Esophagus muscularis mucosa (tissue), 4 donors: ENCODE data around the gene AGAP1. TPM values are rescaled to one million over a fixed set of nuclear protein-coding genes. Genes with fewer than 3 reads are reported as not detected.

Experiments used
- DNase-seq: peaks from one replicate; pipeline ENCODE4 v3.0.0-alpha.2; 2017; ENCODE audit errors: extremely low spot score
- H3K27ac ChIP-seq, 4 donors: fragments of 200-600 bp; sonication (generic); replicated peaks in 1 of 4; 1 replicate in 3 of 4; 2 replicates in 1 of 4; pipeline ENCODE4 v1.5.1; 2016 to 2019; ENCODE audit warnings: mild to moderate bottlenecking in 1 of 4
- H3K27me3 ChIP-seq, 4 donors: fragments of 200-600 bp; sonication (generic); one replicate each; pipeline versions ENCODE4 v1.5.1 to v1.6.0; 2016 to 2019
- H3K36me3 ChIP-seq, 4 donors: fragments of 200-600 bp; sonication (generic); one replicate each; pipeline ENCODE4 v1.5.1; 2016 to 2019
- H3K4me1 ChIP-seq, 4 donors: fragments of 200-600 bp; sonication (generic); one replicate each; pipeline ENCODE4 v1.5.1; 2016 to 2019
- H3K4me3 ChIP-seq, 4 donors: fragments of 200-600 bp; sonication (generic); 1 replicate in 2 of 4; 2 replicates in 2 of 4; pipeline ENCODE4 v1.5.1; 2016 to 2019; ENCODE audit warnings: mild to moderate bottlenecking in 4 of 4, moderate library complexity in 1 of 4
- H3K9me3 ChIP-seq, 4 donors: fragments of 200-600 bp; sonication (generic); 1 replicate in 3 of 4; 2 replicates in 1 of 4; pipeline ENCODE4 v1.5.1; 2016 to 2019
- EP300 ChIP-seq: sonication (generic); formaldehyde crosslinking; IDR thresholded peaks from one replicate; pipeline ENCODE4 v1.6.1; 2017; ENCODE audit warnings: antibody characterized with exemption
- POLR2A ChIP-seq: fragments of 450-650 bp; IDR thresholded peaks from one replicate; pipeline ENCODE4 v1.6.1; 2017; ENCODE audit warnings: antibody characterized with exemption, moderate library complexity, mild to moderate bottlenecking, low read depth
- POLR2AphosphoS5 ChIP-seq, 2 donors: sonication (generic); formaldehyde crosslinking; IDR thresholded peaks; one replicate each; pipeline ENCODE4 v1.6.1; 2017; ENCODE audit warnings: antibody characterized with exemption in 2 of 2
- WGBS: methylation state at CpG from one replicate; pipeline ENCODE4 v1.1.5; 2018; 5-methylcytosine and 5-hydroxymethylcytosine counted together
- intact Hi-C: fragments of 100-400 bp; cut with DNase I; formaldehyde crosslinking; loops from one replicate; pipeline ENCODE4 v1.15.1; 2023
- total RNA-seq, 4 donors: library from RNA; depleted of rRNA; stranded (reverse); fragments of >200 nt; gene quantifications; one replicate each; pipeline versions ENCODE4 v1.1.0 to v1.2.1, GENCODE V29; 2016
- TF ChIP-seq, protein P1 (sequence below), 3 experiments: fragments of 200-600 bp in 2 of 3; fragments of 450-650 bp in 1 of 3; sonication (generic) in 2 of 3; IDR thresholded peaks; one replicate each; pipeline ENCODE4 v1.5.1; 2017 to 2019; ENCODE audit warnings: antibody characterized with exemption in 3 of 3, mild to moderate bottlenecking in 2 of 3, moderate library complexity in 1 of 3

AGAP1 gene
- total RNA-seq, 4 donors from 2014 or later = 37.9 to 62.4 (median 47.2) TPM

- Histone ChIP-seq H3K36me3 (no peaks in the 10 kb centered on the region), H3K4me3 (no peak overlapping the region), H3K4me1 (peaks cover 8 to 60% (median 47%) of the 10 kb centered on the region in 4 donors), H3K27ac (no peak overlapping the region), H3K9me3 (no peaks in the 10 kb centered on the region), H3K27me3 (no peaks in the 10 kb centered on the region)
- WGBS = 72% methylated on average over 4 of the region's 4 CpGs
- intact Hi-C loops = no loop called here
- DNase-seq = no peak
- TF ChIP-seq, protein P1, sequence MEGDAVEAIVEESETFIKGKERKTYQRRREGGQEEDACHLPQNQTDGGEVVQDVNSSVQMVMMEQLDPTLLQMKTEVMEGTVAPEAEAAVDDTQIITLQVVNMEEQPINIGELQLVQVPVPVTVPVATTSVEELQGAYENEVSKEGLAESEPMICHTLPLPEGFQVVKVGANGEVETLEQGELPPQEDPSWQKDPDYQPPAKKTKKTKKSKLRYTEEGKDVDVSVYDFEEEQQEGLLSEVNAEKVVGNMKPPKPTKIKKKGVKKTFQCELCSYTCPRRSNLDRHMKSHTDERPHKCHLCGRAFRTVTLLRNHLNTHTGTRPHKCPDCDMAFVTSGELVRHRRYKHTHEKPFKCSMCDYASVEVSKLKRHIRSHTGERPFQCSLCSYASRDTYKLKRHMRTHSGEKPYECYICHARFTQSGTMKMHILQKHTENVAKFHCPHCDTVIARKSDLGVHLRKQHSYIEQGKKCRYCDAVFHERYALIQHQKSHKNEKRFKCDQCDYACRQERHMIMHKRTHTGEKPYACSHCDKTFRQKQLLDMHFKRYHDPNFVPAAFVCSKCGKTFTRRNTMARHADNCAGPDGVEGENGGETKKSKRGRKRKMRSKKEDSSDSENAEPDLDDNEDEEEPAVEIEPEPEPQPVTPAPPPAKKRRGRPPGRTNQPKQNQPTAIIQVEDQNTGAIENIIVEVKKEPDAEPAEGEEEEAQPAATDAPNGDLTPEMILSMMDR (IDR thresholded peaks at IDR 0.05) = no peak
- no peak for TF ChIP-seq POLR2AphosphoS5 (IDR thresholded peaks at IDR 0.05)
- TF ChIP-seq EP300 = no peak
- TF ChIP-seq POLR2A = no peak
Measured at GRCh38 chr2:235729557-235729947, 235.7 kb downstream of the AGAP1 start.

DNA sequence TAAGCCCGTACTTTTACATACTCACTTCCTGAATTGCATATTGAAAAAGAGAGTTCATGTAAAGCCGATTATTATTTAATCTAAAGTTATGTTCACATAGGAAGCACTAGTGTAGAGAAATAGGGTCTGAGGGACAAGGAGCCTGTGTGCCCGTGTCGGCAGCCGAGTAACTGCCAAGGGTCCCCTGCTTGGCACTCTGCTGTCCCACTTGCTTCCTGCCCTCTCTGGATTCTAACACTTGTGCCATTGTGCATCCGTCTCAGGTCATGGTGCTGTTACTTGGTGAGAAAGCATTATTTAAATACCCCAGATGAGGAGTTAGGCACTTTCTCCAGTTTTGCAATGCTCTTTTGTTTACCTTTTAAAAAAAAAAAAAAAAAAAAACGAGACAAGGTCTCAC, 236.3 kb downstream of the AGAP1 start:
- 86% methylated on average over 7 of the region's 7 CpGs for WGBS
- Histone ChIP-seq H3K4me1 (peaks cover 2 to 55% (median 42%) of the 10 kb centered on the region in 4 donors), H3K27me3 (no peaks in the 10 kb centered on the region), H3K27ac (no peak overlapping the region), H3K9me3 (no peaks in the 10 kb centered on the region), H3K4me3 (no peak overlapping the region), H3K36me3 (peaks cover 0 to 1% (median 0%) of the 10 kb centered on the region in 4 donors)
- TF ChIP-seq, protein P1 (IDR thresholded peaks at IDR 0.05) = no peak
- TF ChIP-seq POLR2A (no peak), POLR2AphosphoS5 (IDR thresholded peaks at IDR 0.05) (no peak), EP300 (no peak)
- no peak for DNase-seq
- intact Hi-C loops = no loop called here

GRCh38 chr2:235733761-235734160, 239.9 kb downstream of the AGAP1 start:
- Histone ChIP-seq H3K4me1 (peaks cover 0 to 21% (median 14%) of the 10 kb centered on the region in 4 donors), H3K27me3 (no peaks in the 10 kb centered on the region), H3K4me3 (no peak overlapping the region), H3K9me3 (no peaks in the 10 kb centered on the region), H3K36me3 (peaks cover 0 to 7% (median 2%) of the 10 kb centered on the region in 4 donors), H3K27ac (peak overlapping the region; percentile 22 to 66 (median 53))
- no peak for DNase-seq
- intact Hi-C loops = no loop called here
- TF ChIP-seq EP300 = no peak
- no peak for TF ChIP-seq POLR2AphosphoS5 (IDR thresholded peaks at IDR 0.05)
- TF ChIP-seq POLR2A = no peak
- TF ChIP-seq, protein P1 (IDR thresholded peaks at IDR 0.05) = no peak
- WGBS = 79% methylated on average over 3 of the region's 3 CpGs

- intact Hi-C loops = no loop called here
- Histone ChIP-seq H3K27me3 (no peaks in the 10 kb centered on the region), H3K4me1 (peaks cover 0 to 17% (median 10%) of the 10 kb centered on the region in 4 donors), H3K4me3 (no peak overlapping the region), H3K36me3 (peaks cover 0 to 7% (median 2%) of the 10 kb centered on the region in 4 donors), H3K27ac (peak overlapping the region; percentile 9 to 66 (median 53)), H3K9me3 (no peaks in the 10 kb centered on the region)
- TF ChIP-seq POLR2A = no peak
- TF ChIP-seq, protein P1 (IDR thresholded peaks at IDR 0.05) = no peak
- TF ChIP-seq EP300 = no peak
- TF ChIP-seq POLR2AphosphoS5 (IDR thresholded peaks at IDR 0.05) = no peak
- DNase-seq = no peak
- WGBS = 81% methylated on average over 7 of the region's 7 CpGs
Measured at GRCh38 chr2:235734168-235734567, 240.3 kb downstream of the AGAP1 start.

- intact Hi-C loops = no loop called here
- H3K4me1 ChIP-seq = peaks cover 0 to 11% (median 6%) of the 10 kb centered on the region in 4 donors
- 85% methylated on average over 18 of the region's 21 CpGs for WGBS
- H3K4me3 ChIP-seq = no peak overlapping the region
- TF ChIP-seq, protein P1 (IDR thresholded peaks at IDR 0.05) = no peak
- TF ChIP-seq POLR2AphosphoS5 (IDR thresholded peaks at IDR 0.05) (peak in 1 of 2 donors; percentile 40), EP300 (no peak), POLR2A (no peak)
- peaks cover 0 to 7% (median 2%) of the 10 kb centered on the region in 4 donors for H3K36me3 ChIP-seq
- peak; percentile 92 for DNase-seq
- no peaks in the 10 kb centered on the region for H3K27me3 ChIP-seq
- no peaks in the 10 kb centered on the region for H3K9me3 ChIP-seq
- peak overlapping the region; percentile 9 to 66 (median 53) for H3K27ac ChIP-seq
Measured at GRCh38 chr2:235734688-235735231, 240.9 kb downstream of the AGAP1 start.
